Embryonic facial prominence (tissue), 1 donor: ENCODE measurements around the gene SLC49A4.
"Not testable (repeated sequence)": the region's sequence is repeated elsewhere in the genome, so short reads cannot be mapped to it uniquely, and the experiment has no call there.

Experiments
- DNase-seq: peaks from one replicate; pipeline ENCODE4 v3.0.0-alpha.2; 2016; ENCODE audit errors: extremely low spot score

SLC49A4 gene

GRCh38 chr3:122794779-122795673 lies at the start of gene SLC49A4:
Gene SLC49A4 (plus strand): TSS chr3:122795069. CDS start chr3:122795193, 124 bp downstream.
- DNase-seq, result peak; percentile 20

GRCh38 chr3:122745369-122746021 lies 49.4 kb upstream of the SLC49A4 start:
- no peak for DNase-seq

- not testable (repeated sequence) for DNase-seq
Observed at GRCh38 chr3:122747295-122747694, 47.6 kb upstream of the SLC49A4 start.

- DNase-seq, result no peak
Observed at GRCh38 chr3:122748347-122748746, 46.5 kb upstream of the SLC49A4 start.

- DNase-seq, result no peak
Observed at GRCh38 chr3:122754929-122755328, 39.9 kb upstream of the SLC49A4 start.

GRCh38 chr3:122755491-122755890 lies 39.4 kb upstream of the SLC49A4 start:
- DNase-seq, result no peak

GRCh38 chr3:122758877-122759560 lies 35.9 kb upstream of the SLC49A4 start:
- DNase-seq, result no peak

GRCh38 chr3:122760453-122761271 lies 34.2 kb upstream of the SLC49A4 start:
- no peak for DNase-seq

- no peak for DNase-seq
Observed at GRCh38 chr3:122766430-122766829, 28.4 kb upstream of the SLC49A4 start.

- DNase-seq, result no peak
Observed at GRCh38 chr3:122767540-122768372, 27.1 kb upstream of the SLC49A4 start.

GRCh38 chr3:122770521-122771202 lies 24.2 kb upstream of the SLC49A4 start:
- DNase-seq, result no peak

GRCh38 chr3:122772827-122773226 lies 22.0 kb upstream of the SLC49A4 start:
- no peak for DNase-seq

- DNase-seq, result no peak
Observed at GRCh38 chr3:122773944-122774509, 20.8 kb upstream of the SLC49A4 start.

- DNase-seq, result no peak
Observed at GRCh38 chr3:122774564-122774963, 20.3 kb upstream of the SLC49A4 start.

- no peak for DNase-seq
Observed at GRCh38 chr3:122776675-122777468, 18.0 kb upstream of the SLC49A4 start.

- no peak for DNase-seq
Observed at GRCh38 chr3:122777563-122777962, 17.3 kb upstream of the SLC49A4 start.

- no peak for DNase-seq
Observed at GRCh38 chr3:122782804-122783203, 12.1 kb upstream of the SLC49A4 start.

- no peak for DNase-seq
Observed at GRCh38 chr3:122784436-122784835, 10.4 kb upstream of the SLC49A4 start.

GRCh38 chr3:122785231-122785630 lies 9.6 kb upstream of the SLC49A4 start:
- DNase-seq, result no peak
